HEK293T (cell line): Measurements from ENCODE around the gene SLC16A3.

Experiments used
- CTCF ChIA-PET: fragments of 350-600 bp; formaldehyde crosslinking; extraction: SDS; loops from one replicate; lab custom pipeline; 2021; ENCODE audit warnings: antibody characterized with exemption, inconsistent platforms; lab: Yijun Ruan, JAX
- POLR2A ChIA-PET: fragments of 350-600 bp; formaldehyde crosslinking; extraction: SDS; loops from one replicate; lab custom pipeline; 2020; ENCODE audit warnings: antibody characterized with exemption, inconsistent platforms; lab: Yijun Ruan, JAX
- DNase-seq: peaks from one replicate; pipeline ENCODE4 v3.0.0; 2012; ENCODE audit warnings: mixed read lengths; ENCODE audit errors: extremely low spot score
- ARNT ChIP-seq: fragments of 450-650 bp; IDR thresholded peaks from 2 replicates; pipeline ENCODE4 v1.6.1; 2017; ENCODE audit warnings: mild to moderate bottlenecking
- BHLHE40 ChIP-seq: fragments of 450-650 bp; IDR thresholded peaks from 2 replicates; pipeline ENCODE4 v1.6.1; 2016; ENCODE audit warnings: mild to moderate bottlenecking, moderate library complexity, borderline replicate concordance
- CTBP1 ChIP-seq: fragments of 450-650 bp; IDR thresholded peaks from 2 replicates; pipeline ENCODE4 v1.6.1; 2016; ENCODE audit warnings: borderline replicate concordance
- ELF4 ChIP-seq: fragments of 450-650 bp; IDR thresholded peaks from 2 replicates; pipeline ENCODE4 v1.6.1; 2017; ENCODE audit warnings: antibody characterized with exemption
- FOXA1 ChIP-seq: fragments of 450-650 bp; IDR thresholded peaks from 2 replicates; pipeline ENCODE4 v1.6.1; 2016; ENCODE audit warnings: mild to moderate bottlenecking
- FOXK2 ChIP-seq: fragments of 450-650 bp; IDR thresholded peaks from 2 replicates; pipeline ENCODE4 v1.6.1; 2016; ENCODE audit warnings: mild to moderate bottlenecking
- FOXM1 ChIP-seq: fragments of 450-650 bp; IDR thresholded peaks from 2 replicates; pipeline ENCODE4 v1.6.1; 2017; ENCODE audit warnings: mild to moderate bottlenecking, borderline replicate concordance
- HDGF ChIP-seq: fragments of 450-650 bp; IDR thresholded peaks from 2 replicates; pipeline ENCODE4 v1.6.1; 2017; ENCODE audit warnings: antibody characterized with exemption, borderline replicate concordance
- L3MBTL2 ChIP-seq: fragments of 450-650 bp; conservative IDR thresholded peaks from 2 replicates; pipeline ENCODE4 v1.6.1; 2016; ENCODE audit warnings: mild to moderate bottlenecking
- LEF1 ChIP-seq: fragments of 450-650 bp; IDR thresholded peaks from 2 replicates; pipeline ENCODE4 v1.6.1; 2017; ENCODE audit warnings: mild to moderate bottlenecking, borderline replicate concordance
- NFRKB ChIP-seq: fragments of 450-650 bp; IDR thresholded peaks from 2 replicates; pipeline ENCODE4 v1.6.1; 2016; ENCODE audit warnings: mild to moderate bottlenecking, moderate library complexity
- PKNOX1 ChIP-seq: fragments of 450-650 bp; IDR thresholded peaks from 2 replicates; pipeline ENCODE4 v1.6.1; 2016
- SP1 ChIP-seq: fragments of 450-650 bp; IDR thresholded peaks from 2 replicates; pipeline ENCODE4 v1.6.1; 2017
- SUZ12 ChIP-seq: fragments of 450-650 bp; IDR thresholded peaks from 2 replicates; pipeline ENCODE4 v1.6.1; 2016; ENCODE audit warnings: mild to moderate bottlenecking
- TARDBP ChIP-seq: fragments of 450-650 bp; IDR thresholded peaks from 2 replicates; pipeline ENCODE4 v1.6.1; 2016
- ZNF384 ChIP-seq: fragments of 450-650 bp; IDR thresholded peaks from 2 replicates; pipeline ENCODE4 v1.6.1; 2016

The SLC16A3 gene

GRCh38 chr17:82228842-82229697, at the start of gene SLC16A3:
Gene SLC16A3 (plus strand): TSS chr17:82229042. CDS start chr17:82236009, 6,967 bp downstream.
- POLR2A ChIA-PET = no interaction called here
- TF ChIP-seq ZNF384 = no peak
- no peak for TF ChIP-seq L3MBTL2
- TF ChIP-seq ARNT = no peak
- DNase-seq = no peak
- CTCF ChIA-PET = interaction anchor here (0.8 kb wide), 1 partner anchor 9 kb away, joined by 3 read pairs; no protein-coding TSS in a partner anchor

- POLR2A ChIA-PET = no interaction called here
Observed at GRCh38 chr17:82179412-82179811, 49.4 kb upstream of the SLC16A3 start.

DNA sequence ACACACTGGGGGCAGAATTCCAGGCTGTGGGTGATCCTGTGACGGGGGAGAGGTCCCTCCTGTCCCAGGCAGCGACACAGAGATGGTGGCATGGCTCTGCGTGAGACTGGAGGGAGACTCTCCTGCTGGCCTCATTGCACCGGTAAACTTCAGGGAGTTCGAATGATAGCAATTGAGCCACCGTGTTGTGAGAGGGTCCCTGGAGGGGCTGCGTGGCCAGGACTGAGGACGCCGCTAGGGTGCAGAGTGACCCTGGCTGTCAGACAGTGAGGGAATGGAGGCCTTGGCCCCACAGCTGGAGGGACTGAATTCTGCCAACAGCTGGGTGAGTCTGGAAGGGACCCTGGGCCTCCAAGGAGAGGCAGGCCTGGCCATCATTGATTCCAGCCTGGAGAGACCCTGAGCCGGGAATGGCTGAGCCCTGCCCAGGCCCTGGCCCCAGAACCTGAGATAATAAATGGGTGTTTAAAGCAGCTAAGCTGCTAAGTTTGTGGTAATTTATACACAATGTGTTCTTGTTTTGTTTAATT, 48.8 kb upstream of the SLC16A3 start:
- no peak for DNase-seq
- ChIA-PET POLR2A (no interaction called here), CTCF (interaction anchor here (0.6 kb wide), 2 partner anchors 27 to 215 kb away, joined by 3 to 5 read pairs; no protein-coding TSS in a partner anchor)
- TF ChIP-seq CTBP1 = no peak
- TF ChIP-seq FOXK2 = no peak
- TF ChIP-seq SUZ12 = no peak
- no peak for TF ChIP-seq PKNOX1
- TF ChIP-seq LEF1 = no peak
- no peak for TF ChIP-seq TARDBP
- no peak for TF ChIP-seq BHLHE40
- no peak for TF ChIP-seq FOXA1
- TF ChIP-seq FOXM1 = no peak

More at GRCh38 chr17:82179412-82179811, 49.4 kb upstream of the SLC16A3 start:
- TF ChIP-seq L3MBTL2 = no peak
- TF ChIP-seq SP1 = no peak
- TF ChIP-seq ELF4 = no peak
- no peak for DNase-seq
- CTCF ChIA-PET = no interaction called here

DNA sequence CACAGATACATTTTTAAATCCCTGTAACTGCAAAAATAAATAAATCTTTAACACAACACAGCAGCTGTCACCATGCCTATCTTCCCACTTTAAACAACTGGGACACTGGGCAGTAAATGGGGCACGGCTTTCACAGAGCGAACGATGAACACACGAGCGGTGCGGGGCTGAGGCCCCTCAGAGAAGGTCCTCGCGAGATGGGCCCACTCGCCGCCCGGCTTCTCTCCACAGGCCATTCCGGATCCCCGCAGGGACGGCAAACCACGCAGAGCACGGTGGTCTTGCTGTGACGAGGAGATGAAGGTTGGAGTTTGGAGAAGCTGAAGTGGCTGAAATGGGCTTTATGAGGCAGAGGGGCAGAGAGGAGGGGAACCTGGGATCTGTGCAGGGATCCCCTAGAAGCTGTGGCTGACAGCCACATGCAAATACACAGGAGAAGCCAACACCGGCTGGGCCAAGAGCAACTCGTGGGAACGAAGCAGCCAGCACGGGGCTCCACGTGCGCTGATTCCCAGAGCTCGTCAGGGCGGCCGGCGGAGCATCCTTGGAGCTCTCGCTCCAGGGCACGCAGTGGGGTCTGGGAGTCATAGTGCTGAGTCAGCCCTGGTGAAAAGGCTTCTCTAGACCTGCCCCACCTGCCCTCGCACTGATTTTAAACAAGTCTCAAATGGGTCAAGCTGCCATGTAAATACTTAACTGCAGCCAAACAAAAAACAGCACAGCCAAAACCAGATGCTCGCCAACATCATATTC, 47.9 kb upstream of the SLC16A3 start:
- ChIA-PET CTCF (interaction anchor here (0.6 kb wide), 1 partner anchor 216 kb away, joined by 3 read pairs; no protein-coding TSS in a partner anchor), POLR2A (interaction anchor here (1.3 kb wide), 1 partner anchor 11 kb away, joined by 3 read pairs; no protein-coding TSS in a partner anchor)
- DNase-seq = no peak
- TF ChIP-seq NFRKB (no peak), FOXA1 (no peak), ZNF384 (no peak), LEF1 (no peak), ELF4 (no peak), HDGF (no peak), SUZ12 (no peak), L3MBTL2 (no peak), CTBP1 (no peak)

DNA sequence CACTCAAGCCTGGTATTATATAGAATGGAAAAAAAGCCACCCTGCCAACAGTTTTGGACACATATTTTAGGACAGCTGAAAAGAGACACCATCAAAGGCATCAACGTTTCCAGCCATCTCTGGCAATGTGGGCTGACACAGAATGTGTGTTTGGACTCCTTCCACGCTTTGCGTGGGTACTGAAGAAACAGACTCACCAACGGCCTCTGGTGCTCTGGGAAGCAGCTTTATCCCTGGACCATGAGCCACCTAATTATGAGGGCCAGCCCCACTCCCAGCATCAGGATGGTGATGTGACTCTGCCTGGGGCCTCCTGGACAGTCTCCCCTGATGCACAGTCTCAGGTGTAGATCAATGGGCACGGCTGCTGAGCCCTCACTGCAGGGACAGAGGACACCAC, 44.1 kb upstream of the SLC16A3 start:
- no peak for DNase-seq
- CTCF ChIA-PET = no interaction called here

GRCh38 chr17:82186221-82186620, 42.6 kb upstream of the SLC16A3 start:
- ChIA-PET POLR2A (no interaction called here), CTCF (no interaction called here)
- TF ChIP-seq LEF1 = no peak
- no peak for TF ChIP-seq ELF4
- no peak for TF ChIP-seq FOXK2
- TF ChIP-seq HDGF = no peak
- TF ChIP-seq FOXM1 = no peak
- no peak for TF ChIP-seq TARDBP
- no peak for TF ChIP-seq CTBP1
- no peak for TF ChIP-seq ARNT
- no peak for TF ChIP-seq NFRKB
- TF ChIP-seq SUZ12 = no peak
- no peak for TF ChIP-seq ZNF384
- TF ChIP-seq FOXA1 = no peak
- TF ChIP-seq BHLHE40 = no peak
- no peak for TF ChIP-seq SP1
- TF ChIP-seq PKNOX1 = no peak
- no peak for TF ChIP-seq L3MBTL2
- DNase-seq = no peak

More for the DNA sequence above, 44.1 kb upstream of the SLC16A3 start:
- TF ChIP-seq NFRKB = no peak
- no peak for TF ChIP-seq FOXM1
- no peak for TF ChIP-seq ZNF384
- no peak for TF ChIP-seq PKNOX1
- no peak for TF ChIP-seq ELF4
- no peak for TF ChIP-seq FOXK2
- no peak for TF ChIP-seq SP1
- TF ChIP-seq HDGF = no peak
- no peak for TF ChIP-seq TARDBP
- no peak for TF ChIP-seq L3MBTL2
- no peak for TF ChIP-seq ARNT
- TF ChIP-seq LEF1 = no peak
- no peak for TF ChIP-seq CTBP1
- no peak for TF ChIP-seq SUZ12
- TF ChIP-seq BHLHE40 = no peak
- POLR2A ChIA-PET = no interaction called here
